Stomach (tissue), 9 donors: ENCODE results near the gene B4GALT4. TPM values are rescaled to one million over a fixed set of nuclear protein-coding genes. Genes with fewer than 3 reads are reported as not detected.
"Not testable (repeated sequence)": the region's sequence is repeated elsewhere in the genome, so short reads cannot be mapped to it uniquely, and the experiment has no call there.

Experiments
- DNase-seq, 2 donors: peaks; one replicate each; pipeline versions ENCODE4 v3.0.0 to v3.0.0-alpha.2; 2013 to 2019
- H3K27ac ChIP-seq, 5 donors: fragments of 200-600 bp in 4 of 5; sonication (generic) in 4 of 5; one replicate each; pipeline ENCODE4 v1.5.1; 2013 to 2019; ENCODE audit warnings: mild to moderate bottlenecking in 1 of 5, moderate library complexity in 1 of 5
- H3K27me3 ChIP-seq, 3 donors: fragments of 200-600 bp; sonication (generic); one replicate each; pipeline ENCODE4 v1.5.1; 2017 to 2019; ENCODE audit warnings: mixed run types in 1 of 3
- H3K36me3 ChIP-seq, 4 donors: fragments of 200-600 bp; sonication (generic); 1 replicate in 3 of 4; 2 replicates in 1 of 4; pipeline ENCODE4 v1.5.1; 2016 to 2019
- H3K4me1 ChIP-seq, 4 donors: fragments of 200-600 bp; sonication (generic); one replicate each; pipeline ENCODE4 v1.5.1; 2016 to 2019
- H3K4me3 ChIP-seq, 4 donors: fragments of 200-600 bp; sonication (generic) in 3 of 4; one replicate each; pipeline ENCODE4 v1.5.1; 2016 to 2019; ENCODE audit warnings: mild to moderate bottlenecking in 1 of 4
- H3K9me3 ChIP-seq, 4 donors: fragments of 200-600 bp; sonication (generic); one replicate each; pipeline ENCODE4 v1.5.1; 2016 to 2019
- CTCF ChIP-seq, 7 experiments: fragments of 450-650 bp in 4 of 7; fragments of 200-600 bp in 3 of 7; sonication (generic) in 3 of 7; IDR thresholded peaks; one replicate each; pipeline ENCODE4 v1.5.1; 2016 to 2019; ENCODE audit warnings: antibody characterized with exemption in 7 of 7, control low read depth in 2 of 7, mild to moderate bottlenecking in 1 of 7
- EP300 ChIP-seq: sonication (generic); formaldehyde crosslinking; IDR thresholded peaks from one replicate; pipeline ENCODE4 v1.6.1; 2017; ENCODE audit warnings: antibody characterized with exemption
- POLR2A ChIP-seq, 4 donors: fragments of 450-650 bp; IDR thresholded peaks; one replicate each; pipeline ENCODE4 v1.6.1; 2016; ENCODE audit warnings: antibody characterized with exemption in 4 of 4, control low read depth in 2 of 4, mild to moderate bottlenecking in 1 of 4, moderate library complexity in 1 of 4
- POLR2AphosphoS5 ChIP-seq, 3 donors: sonication (generic); formaldehyde crosslinking; IDR thresholded peaks; one replicate each; pipeline ENCODE4 v1.6.1; 2016; ENCODE audit warnings: antibody characterized with exemption in 3 of 3
- WGBS, 5 donors: extraction: QIAGEN DNeasy Blood & Tissue Kit in 3 of 5; methylation state at CpG; one replicate each; pipeline versions ENCODE4 v1.1.5 to v1.1.7; 2013 to 2018; 5-methylcytosine and 5-hydroxymethylcytosine counted together
- intact Hi-C: fragments of 100-400 bp; cut with DNase I; formaldehyde crosslinking; loops from one replicate; pipeline ENCODE4 v1.15.1; 2023; ENCODE audit warnings: low total_unique reads
- polyA plus RNA-seq, 3 donors: library from polyadenylated mRNA; stranded (reverse); fragments of 200-250 nt; gene quantifications; one replicate each; pipeline ENCODE4 v1.2.3, GENCODE V29; 2013
- total RNA-seq, 5 donors: library from RNA; depleted of rRNA; stranded (reverse); fragments of >200 nt; gene quantifications; one replicate each; pipeline versions ENCODE4 v1.1.0 to v1.2.3, GENCODE V29; 2014 to 2016
- donor health status: healthy with polysubstance abuse.
- donor health status: Bipolar disorder and iron deficiency.
- donor health status: healthy.

Gene B4GALT4
- total and polyA plus RNA-seq, 8 donors, result 5.5 to 39.7 (median 14.0) TPM

- H3K4me3 ChIP-seq, result no peak overlapping the region
- peaks cover 4 to 18% (median 9%) of the 10 kb centered on the region in 4 donors for H3K9me3 ChIP-seq
- no peak for TF ChIP-seq POLR2A (IDR thresholded peaks at IDR 0.05)
- no peak for TF ChIP-seq POLR2AphosphoS5 (IDR thresholded peaks at IDR 0.05)
- no peak for TF ChIP-seq CTCF (IDR thresholded peaks at IDR 0.05)
- TF ChIP-seq EP300, result no peak
- intact Hi-C loops, result no loop called here
- DNase-seq, result no peak
- peaks cover 0 to 9% (median 0%) of the 10 kb centered on the region in 4 donors for H3K4me1 ChIP-seq
- WGBS, 5 donors, result 71 to 86% (median 82%) methylated on average over 5 of the region's 5 CpGs
- H3K27ac ChIP-seq, result peak overlapping the region; percentile 44 to 67 (median 57)
- no peaks in the 10 kb centered on the region for H3K27me3 ChIP-seq
- no peaks in the 10 kb centered on the region for H3K36me3 ChIP-seq
Measured at GRCh38 chr3:119279584-119280243, 39.0 kb upstream of the B4GALT4 start.

- peaks cover 0 to 9% (median 0%) of the 10 kb centered on the region in 4 donors for H3K4me1 ChIP-seq
- peaks cover 4 to 18% (median 9%) of the 10 kb centered on the region in 4 donors for H3K9me3 ChIP-seq
- H3K27ac ChIP-seq, result peak overlapping the region; percentile 2 to 67 (median 57)
- 47 to 59% (median 51%) methylated on average over 6 of the region's 6 CpGs for WGBS, 5 donors
- TF ChIP-seq POLR2AphosphoS5 (IDR thresholded peaks at IDR 0.05), result peak in 1 of 3 donors; percentile 10
- no peak for TF ChIP-seq CTCF (IDR thresholded peaks at IDR 0.05)
- intact Hi-C loops, result no loop called here
- peak; percentile 49 to 63 for DNase-seq
- no peaks in the 10 kb centered on the region for H3K27me3 ChIP-seq
- no peaks in the 10 kb centered on the region for H3K36me3 ChIP-seq
- no peak overlapping the region for H3K4me3 ChIP-seq
Measured at GRCh38 chr3:119279101-119279554, 38.5 kb upstream of the B4GALT4 start.

GRCh38 chr3:119276680-119277079 is 36.0 kb upstream of the B4GALT4 start:
- H3K4me3 ChIP-seq, result no peak overlapping the region
- H3K4me1 ChIP-seq, result peaks cover 0 to 9% (median 0%) of the 10 kb centered on the region in 4 donors
- no peaks in the 10 kb centered on the region for H3K36me3 ChIP-seq
- H3K27ac ChIP-seq, result no peak overlapping the region
- intact Hi-C loops, result no loop called here
- H3K27me3 ChIP-seq, result no peaks in the 10 kb centered on the region
- DNase-seq, result no peak
- 84 to 89% (median 85%) methylated on average over 5 of the region's 5 CpGs for WGBS, 5 donors
- peaks cover 0 to 2% (median 0%) of the 10 kb centered on the region in 4 donors for H3K9me3 ChIP-seq
- TF ChIP-seq POLR2A (IDR thresholded peaks at IDR 0.05) (no peak), EP300 (no peak), CTCF (IDR thresholded peaks at IDR 0.05) (no peak), POLR2AphosphoS5 (IDR thresholded peaks at IDR 0.05) (no peak)

GRCh38 chr3:119270212-119270611 is 29.5 kb upstream of the B4GALT4 start:
- H3K9me3 ChIP-seq, intact Hi-C loops: not testable (repeated sequence)

GRCh38 chr3:119261055-119261454 is 20.4 kb upstream of the B4GALT4 start:
- intact Hi-C loops, result no loop called here
- Histone ChIP-seq H3K27me3 (no peaks in the 10 kb centered on the region), H3K27ac (no peak overlapping the region), H3K4me1 (peaks cover 0 to 20% (median 10%) of the 10 kb centered on the region in 4 donors), H3K36me3 (no peaks in the 10 kb centered on the region), H3K4me3 (no peak overlapping the region), H3K9me3 (no peaks in the 10 kb centered on the region)
- no peak for TF ChIP-seq CTCF (IDR thresholded peaks at IDR 0.05)
- TF ChIP-seq POLR2AphosphoS5 (IDR thresholded peaks at IDR 0.05), result no peak
- no peak for TF ChIP-seq EP300
- TF ChIP-seq POLR2A (IDR thresholded peaks at IDR 0.05), result no peak
- 69 to 81% (median 76%) methylated on average over 4 to 6 of the region's 6 CpGs for WGBS, 5 donors
- no peak for DNase-seq

More at GRCh38 chr3:119270212-119270611, 29.5 kb upstream of the B4GALT4 start:
- not testable (repeated sequence) for H3K27me3 ChIP-seq, H3K4me3 ChIP-seq, DNase-seq, H3K36me3 ChIP-seq, H3K4me1 ChIP-seq, H3K27ac ChIP-seq
- 57 to 83% (median 79%) methylated on average over 2 of the region's 2 CpGs for WGBS, 5 donors
